Panc1 (cell line): Measurements from ENCODE around the gene XCR1.

ENCODE experiments used
- CTCF ChIP-seq: fragments of 450-650 bp; IDR thresholded peaks from 2 replicates; pipeline ENCODE4 v1.5.1; 2017; ENCODE audit warnings: mild to moderate bottlenecking
- REST ChIP-seq, 2 experiments: IDR thresholded peaks; 2 replicates each; pipeline ENCODE4 v1.6.1; 2011 to 2012; ENCODE audit warnings: low read depth in 2 of 2, control low read depth in 1 of 2, low read length in 1 of 2, mild to moderate bottlenecking in 1 of 2, moderate library complexity in 1 of 2; ENCODE audit not compliant: insufficient read depth in 1 of 2

GRCh38 chr3:46027736-46028397 is 584 bp upstream of the XCR1 start:
- TF ChIP-seq CTCF: no peak
- no peak for TF ChIP-seq REST (IDR thresholded peaks at IDR 0.05; ENCODE audit: insufficient read depth in 1 of 2, low read depth in 2 of 2, low read length in 1 of 2)
